ENCODE data around the gene SLC35E3. TPM values are rescaled to one million over a fixed set of nuclear protein-coding genes. Genes with fewer than 3 reads are reported as not detected.

SLC35E3 gene
- polyA plus RNA-seq, 2 of the 4 experiments (the other 2 are of a cell fraction), result 5.1 to 22.1 TPM

- no peak for TF ChIP-seq POLR2AphosphoS2 (conservative IDR thresholded peaks at IDR 0.05; ENCODE audit: low read length)
Measured at GRCh38 chr12:68824131-68824530, 78.2 kb downstream of the SLC35E3 start (continued).

GRCh38 chr12:68824597-68825250 is 78.7 kb downstream of the SLC35E3 start:
- ATAC-seq (no peak), FAIRE-seq (no peak), DNase-seq (ENCODE audit: low read depth in 1 of 2, low spot score in 1 of 2) (no peak)
- Histone ChIP-seq H3K4me2 (no peak overlapping the region), H3K9me3 (no peaks in the 10 kb centered on the region), H3K4me3 (no peak overlapping the region), H3K4me1 (peaks cover 12% of the 10 kb centered on the region; the same call in 2 of the 3 replicates), H3K27ac (no peak overlapping the region)
- TF ChIP-seq FOXS1 (CRISPR knock-in tag; IDR thresholded peaks at IDR 0.05) (no peak), MAX (IDR thresholded peaks at IDR 0.05) (no peak), REST (IDR thresholded peaks at IDR 0.05) (no peak), MAFK (IDR thresholded peaks at IDR 0.05; ENCODE audit: partially characterized antibody) (peak; percentile 91)
- ChIA-PET CTCF (no interaction called here), POLR2A (no interaction called here)
- 93% methylated on average over 16 of the region's 16 CpGs for WGBS (ENCODE audit: missing lambda C conversion rate)

- TF ChIP-seq CBX2 (IDR thresholded peaks at IDR 0.05; ENCODE audit: borderline replicate concordance, low read depth) (no peak), USF2 (IDR thresholded peaks at IDR 0.05) (no peak), EP300 (IDR thresholded peaks at IDR 0.05) (no peak), FOXS1 (CRISPR knock-in tag; IDR thresholded peaks at IDR 0.05) (no peak), TP53 (CRISPR knock-in tag; IDR thresholded peaks at IDR 0.05) (no peak), ZFP36 (IDR thresholded peaks at IDR 0.05; ENCODE audit: borderline replicate concordance, partially characterized antibody) (no peak), ZNF302 (CRISPR knock-in tag; IDR thresholded peaks at IDR 0.05) (no peak), GATA3 (IDR thresholded peaks at IDR 0.05; ENCODE audit: borderline replicate concordance) (no peak), CHD2 (IDR thresholded peaks at IDR 0.05; ENCODE audit: low read length, partially characterized antibody) (no peak), HMGXB4 (CRISPR knock-in tag; IDR thresholded peaks at IDR 0.05; ENCODE audit: borderline replicate concordance) (no peak), ESRRA (IDR thresholded peaks at IDR 0.05; ENCODE audit: borderline replicate concordance, low read length) (no peak), BCL3 (IDR thresholded peaks at IDR 0.05) (no peak), ELK1 (IDR thresholded peaks at IDR 0.05; ENCODE audit: low read depth, low read length) (no peak), MAX (IDR thresholded peaks at IDR 0.05) (no peak), PBX3 (IDR thresholded peaks at IDR 0.05) (no peak), HOXA7 (CRISPR knock-in tag; IDR thresholded peaks at IDR 0.05) (no peak), FOSL2 (IDR thresholded peaks at IDR 0.05) (no peak), FOSL2 (CRISPR knock-in tag; IDR thresholded peaks at IDR 0.05) (no peak)
- no peak for ATAC-seq
- CTCF ChIA-PET, result no interaction called here
- no peak overlapping the region for H3K27ac ChIP-seq
- FAIRE-seq, result no peak
- no peak for DNase-seq (ENCODE audit: low read depth in 1 of 2, low spot score in 1 of 2)
- H3K4me1 ChIP-seq, result peaks cover 12% of the 10 kb centered on the region; the same call in 2 of the 3 replicates
- H3K9me3 ChIP-seq, result no peaks in the 10 kb centered on the region
- POLR2A ChIA-PET, result interaction anchor here (0.7 to 1.1 kb wide), 2 partner anchors 17 to 85 kb away, joined by 3 to 4 read pairs; no protein-coding TSS in a partner anchor
- no peak overlapping the region for H3K4me3 ChIP-seq
- WGBS (ENCODE audit: missing lambda C conversion rate), result 91% methylated on average over 11 of the region's 11 CpGs
- H3K4me2 ChIP-seq, result no peak overlapping the region
Measured at GRCh38 chr12:68825569-68826217, 79.7 kb downstream of the SLC35E3 start.

Measured in A549 (cell line).